HepG2 (cell line): ENCODE results near the gene IL9R. TPM values are rescaled to one million over a fixed set of nuclear protein-coding genes. Genes with fewer than 3 reads are reported as not detected.

Experiments used
- ATAC-seq: fragments of 200-7000 bp; cut with Tn5 transposase; 3 replicates; pipeline ENCODE4 v1.9.1; 2020; ENCODE audit warnings: mild to moderate bottlenecking, moderate library complexity
- BruUV-seq: library from RNA; stranded (reverse); fragments of 400-500 nt; replicated peaks from 2 replicates; lab custom pipeline; 2021; lab: Mats Ljungman, UMichigan
- CTCF ChIA-PET: fragments of 300-600 bp; formaldehyde crosslinking; extraction: SDS; loops from one replicate; lab custom pipeline; 2021; ENCODE audit warnings: low total read pairs, inconsistent platforms, low intra/inter-chr PET ratio; lab: Yijun Ruan, JAX
- POLR2A ChIA-PET: fragments of 350-600 bp; sonication (Branson Sonifier 250); formaldehyde crosslinking; loops from one replicate; lab custom pipeline; 2020; ENCODE audit warnings: antibody characterized with exemption, inconsistent platforms; lab: Yijun Ruan, JAX
- DNase-seq: peaks from one replicate; pipeline ENCODE4 v3.0.0-alpha.2; 2015; ENCODE audit warnings: low spot score
- FAIRE-seq: peaks from 3 replicates; lab custom pipeline; 2011; peaks lifted over from hg19 to GRCh38; lab: Jason Lieb, UNC
- H2AFZ ChIP-seq: one replicate; pipeline ENCODE4 v1.6.1; 2011; ENCODE audit warnings: low read length, inconsistent platforms
- H3K27ac ChIP-seq: fragments of 300-600 bp; 3 replicates; pipeline ENCODE4 v1.8.0; 2011; ENCODE audit warnings: mixed run types, mild to moderate bottlenecking, mixed read lengths, low read length, inconsistent platforms; ENCODE audit not compliant: insufficient read depth; ENCODE audit errors: extremely low read length
- H3K27me3 ChIP-seq, 2 experiments: fragments of 200-600 bp in 1 of 2; 2 replicates in 1 of 2; 3 replicates in 1 of 2; pipeline versions ENCODE4 v1.6.0 to v1.8.0; 2011; ENCODE audit warnings: low read length in 2 of 2, mild to moderate bottlenecking in 2 of 2, moderate library complexity in 2 of 2, inconsistent platforms in 1 of 2; ENCODE audit not compliant: insufficient read depth in 2 of 2, control insufficient read depth in 1 of 2
- H3K36me3 ChIP-seq, 2 experiments: fragments of 200-600 bp in 1 of 2; replicated peaks in 1 of 2; 2 replicates in 1 of 2; 3 replicates in 1 of 2; pipeline versions ENCODE4 v1.5.1 to v1.8.0; 2011; ENCODE audit warnings: low read length in 2 of 2, inconsistent platforms in 1 of 2; ENCODE audit not compliant: insufficient read depth in 2 of 2, control insufficient read depth in 1 of 2
- H3K4me1 ChIP-seq: 2 replicates; pipeline ENCODE4 v1.5.1; 2012; ENCODE audit warnings: low read length, inconsistent platforms; ENCODE audit not compliant: insufficient read depth
- H3K4me2 ChIP-seq: 2 replicates; pipeline ENCODE4 v1.6.0; 2011; ENCODE audit warnings: low read depth, low read length, inconsistent platforms
- H3K4me3 ChIP-seq, 3 experiments: fragments of 200-600 bp in 1 of 3; sonication (generic), shearing (Covaris generic) in 1 of 3; replicated peaks in 1 of 3; 2 replicates each; pipeline ENCODE4 v1.5.1; 2011 to 2016; ENCODE audit warnings: low read length in 3 of 3, inconsistent platforms in 2 of 3, low read depth in 2 of 3, mild to moderate bottlenecking in 2 of 3, control low read depth in 1 of 3, mixed read lengths in 1 of 3; ENCODE audit not compliant: insufficient read depth in 1 of 3
- H3K79me2 ChIP-seq: one replicate; pipeline ENCODE4 v1.6.1; 2011; ENCODE audit warnings: low read length, inconsistent platforms; ENCODE audit not compliant: insufficient read depth
- H3K9ac ChIP-seq: 2 replicates; pipeline ENCODE4 v1.6.0; 2011; ENCODE audit warnings: mild to moderate bottlenecking, low read depth, low read length, inconsistent platforms; ENCODE audit not compliant: insufficient read depth
- H3K9me3 ChIP-seq: 2 replicates; pipeline ENCODE4 v1.5.1; 2012; ENCODE audit warnings: mild to moderate bottlenecking, low read length
- H4K20me1 ChIP-seq: 2 replicates; pipeline ENCODE4 v1.6.0; 2011; ENCODE audit warnings: inconsistent platforms, mild to moderate bottlenecking, low read length, moderate library complexity; ENCODE audit not compliant: insufficient read depth
- ATF7 ChIP-seq, 2 experiments: fragments of 450-650 bp in 1 of 2; sonication (generic) in 1 of 2; formaldehyde crosslinking in 1 of 2; IDR thresholded peaks; 2 replicates each; pipeline versions ENCODE4 v1.4.0 to v1.6.1; 2016 to 2020; ENCODE audit warnings: antibody characterized with exemption in 1 of 2, mild to moderate bottlenecking in 1 of 2, missing genetic modification reagents in 1 of 2
- ATM ChIP-seq: fragments of 450-650 bp; IDR thresholded peaks from 2 replicates; pipeline ENCODE4 v1.7.1; 2017; ENCODE audit warnings: mild to moderate bottlenecking, borderline replicate concordance
- CHD2 ChIP-seq: IDR thresholded peaks from 2 replicates; pipeline ENCODE4 v1.6.1; 2011; ENCODE audit warnings: low read depth, low read length, improper control_type of control experiment
- JUN ChIP-seq: sonication (generic); formaldehyde crosslinking; IDR thresholded peaks from 2 replicates; pipeline ENCODE4 v1.4.0; 2020; ENCODE audit warnings: mild to moderate bottlenecking, missing genetic modification reagents
- NCOA2 ChIP-seq: sonication (generic); formaldehyde crosslinking; IDR thresholded peaks from 2 replicates; pipeline ENCODE4 v1.8.0; 2022; ENCODE audit warnings: inconsistent platforms
- REPIN1 ChIP-seq: sonication (generic); formaldehyde crosslinking; IDR thresholded peaks from 2 replicates; pipeline ENCODE4 v1.8.0; 2022; ENCODE audit warnings: missing genetic modification reagents, low read depth, mild to moderate bottlenecking, borderline replicate concordance
- ZBTB14 ChIP-seq: sonication (generic); formaldehyde crosslinking; IDR thresholded peaks from 2 replicates; pipeline ENCODE4 v1.4.0; 2020; ENCODE audit warnings: missing genetic modification reagents
- ZNF350 ChIP-seq: sonication (generic); formaldehyde crosslinking; IDR thresholded peaks from 2 replicates; pipeline ENCODE4 v1.4.0; 2020; ENCODE audit warnings: mild to moderate bottlenecking, low read depth, missing genetic modification reagents, borderline replicate concordance
- ZNF883 ChIP-seq: sonication (generic); formaldehyde crosslinking; IDR thresholded peaks from 2 replicates; pipeline ENCODE4 v1.5.1; 2020; ENCODE audit warnings: mild to moderate bottlenecking, missing genetic modification reagents; ENCODE audit errors: not compliant biosample characterization
- WGBS: methylation state at CpG from one replicate; pipeline ENCODE4 v1.1.6; 2017; ENCODE audit warnings: low lambda C conversion rate; 5-methylcytosine and 5-hydroxymethylcytosine counted together
- in situ Hi-C: cut with HindIII; loops from 2 replicates; pipeline ENCODE4 v1.10.0; 2017; ENCODE audit warnings: low pct_unique_long_range_greater_than_20kb; ENCODE audit not compliant: extremely low pct_ligation_motif_present
- intact Hi-C: fragments of 100-400 bp; cut with micrococcal nuclease; formaldehyde crosslinking; loops from one replicate; pipeline ENCODE4 v1.10.0; 2022; ENCODE audit not compliant: unreplicated experiment
- polyA plus RNA-seq, 8 experiments: library from polyadenylated mRNA; depleted of rRNA in 3 of 8; stranded (reverse) in 7 of 8; unstranded in 1 of 8; fragments of >200 nt; fragmentation: Illumina TruSeq in 4 of 8; extraction: Trizol in 4 of 8; gene quantifications; 2 replicates each; pipeline versions ENCODE4 v1.2.1 to v1.2.3, GENCODE V29; 2011 to 2016; ENCODE audit warnings: low read depth in 4 of 8, missing spikeins in 1 of 8, mixed read lengths in 1 of 8; ENCODE audit not compliant: insufficient read depth in 1 of 8
- total RNA-seq, 5 experiments: library from RNA; depleted of rRNA; stranded (reverse); fragments of >200 nt; fragmentation: Illumina TruSeq; extraction: Trizol; gene quantifications; 2 replicates each; pipeline ENCODE4 v1.2.3, GENCODE V29; 2016; ENCODE audit warnings: low read depth in 1 of 5

Gene IL9R
- total and polyA plus RNA-seq, 2 of the 13 experiments (the other 11 are each of a cell fraction or from before 2014, with no cell fraction given) = not detected

DNA sequence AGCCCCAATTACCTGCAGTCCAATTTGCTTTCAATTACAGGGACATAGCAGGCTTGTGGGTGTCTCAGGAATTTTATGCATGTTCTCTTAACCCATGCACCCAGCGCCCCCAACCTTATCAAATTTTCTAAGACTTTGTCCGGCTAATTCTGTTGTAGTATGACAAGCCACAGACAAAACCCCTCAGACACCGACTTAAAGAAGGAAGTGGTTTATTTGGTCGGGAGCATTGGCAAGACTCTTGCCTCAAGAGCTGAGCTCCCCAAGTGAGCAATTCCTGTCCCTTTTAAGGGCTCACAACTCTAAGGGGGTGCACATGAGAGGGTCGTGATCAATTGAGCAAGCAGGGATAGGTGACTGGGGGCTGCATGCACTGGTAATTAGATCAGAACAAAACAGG, 28.7 kb upstream of the IL9R start:
- no peak for TF ChIP-seq ZNF883 (CRISPR knock-in tag)
- no peak for TF ChIP-seq ZBTB14 (CRISPR knock-in tag)
- TF ChIP-seq JUN (CRISPR knock-in tag) = no peak
- TF ChIP-seq ATF7 (IDR thresholded peaks at IDR 0.05) = no peak
- no peak for TF ChIP-seq ATF7 (CRISPR knock-in tag; IDR thresholded peaks at IDR 0.05)
- TF ChIP-seq ZNF350 (CRISPR knock-in tag) = no peak
- no peak for TF ChIP-seq REPIN1 (CRISPR knock-in tag)
- no peak for TF ChIP-seq CHD2
- TF ChIP-seq NCOA2 (CRISPR knock-in tag) = no peak
- TF ChIP-seq ATM = no peak
- H3K4me1 ChIP-seq = no peaks in the 10 kb centered on the region
- no peak overlapping the region for H3K27ac ChIP-seq
- BruUV-seq = no TSS peak
- in situ Hi-C loops = no loop called here
- 0% methylated on average over 5 of the region's 5 CpGs for WGBS
- no peak overlapping the region for H3K9ac ChIP-seq
- H3K9me3 ChIP-seq = peaks cover 44% of the 10 kb centered on the region
- no peaks in the 10 kb centered on the region for H3K27me3 ChIP-seq
- ChIA-PET CTCF (no interaction called here), POLR2A (no interaction called here)
- no peaks in the 10 kb centered on the region for H4K20me1 ChIP-seq
- intact Hi-C loops = no loop called here
- H3K79me2 ChIP-seq = no peaks in the 10 kb centered on the region
- no peak for ATAC-seq
- no peak overlapping the region for H2AFZ ChIP-seq
- no peak for FAIRE-seq
- no peak for DNase-seq
- no peak overlapping the region for H3K4me2 ChIP-seq
- no peak overlapping the region for H3K4me3 ChIP-seq
- H3K36me3 ChIP-seq = no peaks in the 10 kb centered on the region
